Activated naive CD8-positive, alpha-beta T cell treated with anti-CD3 and anti-CD28 coated beads, Interleukin-2, amount 50 U/mL, for 24 hours (primary cell): ENCODE data around the gene CFAP92.
A peak's percentile ranks its signal among the peaks of the same experiment; 100 is the strongest.

ENCODE experiments used
- ATAC-seq: fragments of 150-1000 bp; cut with Tn5 transposase; one replicate; pipeline ENCODE4 v1.10.0; 2021
- DNase-seq: peaks from one replicate; pipeline ENCODE4 v3.0.0; 2021
- H3K27ac Mint-ChIP-seq: one replicate; pipeline ENCODE4 v1.8.0; 2021; ENCODE audit warnings: mild to moderate bottlenecking, mixed read lengths
- H3K27me3 Mint-ChIP-seq: one replicate; pipeline ENCODE4 v1.8.0; 2021; ENCODE audit warnings: mixed read lengths
- H3K36me3 Mint-ChIP-seq: one replicate; pipeline ENCODE4 v1.8.0; 2021; ENCODE audit warnings: low read depth, mixed read lengths
- H3K4me1 Mint-ChIP-seq: one replicate; pipeline ENCODE4 v1.8.0; 2021; ENCODE audit warnings: mixed read lengths
- H3K4me3 Mint-ChIP-seq: one replicate; pipeline ENCODE4 v1.8.0; 2021; ENCODE audit warnings: mild to moderate bottlenecking, moderate library complexity, mixed read lengths
- H3K9me3 Mint-ChIP-seq: one replicate; pipeline ENCODE4 v1.8.0; 2021; ENCODE audit warnings: mixed read lengths

Gene CFAP92

DNA sequence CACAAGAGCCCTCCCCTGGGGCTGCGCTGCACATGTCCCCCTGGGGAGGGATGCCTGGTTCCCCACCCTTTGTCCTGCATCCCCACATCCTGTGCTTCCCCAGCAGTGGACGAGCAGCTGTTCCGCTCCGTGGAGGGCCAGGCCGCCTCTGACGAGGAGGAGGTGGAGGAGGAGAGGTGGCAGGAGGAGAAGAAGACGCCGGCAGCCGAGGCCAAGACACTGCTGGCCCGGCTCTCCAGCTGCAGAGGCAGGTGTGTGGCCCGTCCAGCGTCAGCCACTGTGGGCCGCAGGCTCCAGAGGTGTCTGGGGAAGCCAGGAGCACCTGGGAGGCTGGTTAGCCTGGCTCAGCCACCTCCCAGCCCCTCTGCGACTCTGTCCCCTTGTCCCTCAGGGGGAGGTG lies 38.8 kb upstream of the CFAP92 start:
- Mint-ChIP-seq H3K9me3 (no peaks in the 10 kb centered on the region), H3K27ac (no peak overlapping the region), H3K36me3 (no peaks in the 10 kb centered on the region), H3K4me3 (no peak overlapping the region), H3K4me1 (peaks cover 12% of the 10 kb centered on the region), H3K27me3 (no peaks in the 10 kb centered on the region)
- ATAC-seq (no peak), DNase-seq (no peak)

DNA sequence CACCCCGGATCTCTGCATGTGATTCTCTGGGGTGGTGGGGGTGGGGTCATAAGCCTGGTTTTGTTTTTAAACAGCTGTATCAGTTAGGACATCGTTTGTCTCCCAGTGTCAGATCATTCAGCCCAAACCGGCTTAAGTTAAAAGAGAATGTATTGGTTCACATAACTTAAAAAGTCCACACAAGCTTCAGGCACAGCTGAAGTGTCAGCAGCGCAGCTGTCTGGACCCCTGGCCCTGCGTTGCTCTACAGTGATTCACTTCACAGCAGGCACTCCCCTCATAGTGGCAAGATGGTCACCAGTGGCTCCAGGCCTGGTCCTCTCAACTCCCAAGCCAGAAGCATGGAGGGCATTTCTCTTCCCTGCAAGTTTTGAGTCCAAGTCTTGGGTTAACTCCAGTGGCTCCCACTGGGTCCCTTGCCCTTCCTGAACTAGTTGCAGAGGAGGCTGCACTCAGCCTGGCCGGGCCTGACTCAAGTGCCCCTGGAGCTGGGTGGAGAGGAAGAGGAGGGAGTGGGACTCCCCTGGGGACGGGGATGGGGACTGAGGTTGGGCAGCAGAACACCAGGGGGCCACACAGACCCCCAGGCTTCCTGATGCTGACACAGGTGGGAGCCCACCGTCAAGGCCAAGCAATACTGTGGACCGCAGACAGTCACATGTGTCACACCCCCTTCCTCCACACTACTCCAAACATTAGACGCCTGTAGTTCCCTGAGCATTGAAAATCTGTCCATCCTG lies 37.8 kb upstream of the CFAP92 start:
- H3K4me1 Mint-ChIP-seq: peaks cover 15% of the 10 kb centered on the region
- DNase-seq: no peak
- no peaks in the 10 kb centered on the region for H3K27me3 Mint-ChIP-seq
- H3K4me3 Mint-ChIP-seq: no peak overlapping the region
- H3K9me3 Mint-ChIP-seq: no peaks in the 10 kb centered on the region
- H3K36me3 Mint-ChIP-seq: no peaks in the 10 kb centered on the region
- H3K27ac Mint-ChIP-seq: no peak overlapping the region
- ATAC-seq: no peak

DNA sequence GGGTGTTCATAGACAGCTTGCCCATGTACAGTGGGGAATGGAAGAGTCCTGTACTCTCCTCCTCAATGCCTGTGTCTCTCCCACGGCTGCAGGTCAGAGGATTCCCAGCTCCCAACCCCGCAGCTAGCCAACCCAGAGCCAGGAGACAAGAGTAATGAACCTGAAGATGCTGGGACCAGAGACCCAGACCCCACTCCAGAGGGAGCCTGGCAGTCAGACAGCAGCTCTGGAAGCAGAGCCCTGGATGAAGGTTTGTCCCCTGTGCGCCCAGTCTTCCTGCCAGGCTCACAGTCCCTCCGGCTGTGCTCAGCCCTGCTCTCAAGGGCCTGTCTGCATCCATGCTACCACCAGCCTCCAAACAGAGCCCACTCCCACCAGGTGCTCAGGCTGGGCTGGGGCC lies 36.7 kb upstream of the CFAP92 start:
- ATAC-seq (no peak), DNase-seq (no peak)
- no peak overlapping the region for H3K4me3 Mint-ChIP-seq
- no peaks in the 10 kb centered on the region for H3K27me3 Mint-ChIP-seq
- no peaks in the 10 kb centered on the region for H3K9me3 Mint-ChIP-seq
- H3K27ac Mint-ChIP-seq: no peak overlapping the region
- H3K4me1 Mint-ChIP-seq: peaks cover 19% of the 10 kb centered on the region
- no peaks in the 10 kb centered on the region for H3K36me3 Mint-ChIP-seq

DNA sequence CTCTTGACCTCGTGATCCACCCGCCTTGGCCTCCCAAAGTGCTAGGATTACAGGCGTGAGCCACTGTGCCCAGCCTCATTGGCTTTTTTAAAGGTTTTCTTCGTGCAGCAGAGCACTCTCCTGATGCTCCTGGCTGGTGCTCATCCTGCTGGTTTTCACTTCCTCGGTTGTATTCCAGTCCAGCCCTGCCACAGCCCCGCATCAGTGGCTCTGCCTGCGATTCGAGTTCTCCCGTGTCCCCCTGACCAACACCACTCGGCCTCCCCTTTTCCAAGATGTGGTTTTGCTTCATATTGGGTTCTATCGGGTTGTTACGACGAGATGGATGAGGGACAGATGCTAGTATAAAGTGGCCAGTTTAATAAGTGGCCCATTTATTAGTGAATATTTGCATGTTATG lies 35.0 kb upstream of the CFAP92 start:
- Mint-ChIP-seq H3K4me1 (peaks cover 17% of the 10 kb centered on the region), H3K27me3 (no peaks in the 10 kb centered on the region), H3K4me3 (no peak overlapping the region), H3K27ac (no peak overlapping the region), H3K9me3 (no peaks in the 10 kb centered on the region), H3K36me3 (no peaks in the 10 kb centered on the region)
- no peak for DNase-seq
- ATAC-seq: no peak

DNA sequence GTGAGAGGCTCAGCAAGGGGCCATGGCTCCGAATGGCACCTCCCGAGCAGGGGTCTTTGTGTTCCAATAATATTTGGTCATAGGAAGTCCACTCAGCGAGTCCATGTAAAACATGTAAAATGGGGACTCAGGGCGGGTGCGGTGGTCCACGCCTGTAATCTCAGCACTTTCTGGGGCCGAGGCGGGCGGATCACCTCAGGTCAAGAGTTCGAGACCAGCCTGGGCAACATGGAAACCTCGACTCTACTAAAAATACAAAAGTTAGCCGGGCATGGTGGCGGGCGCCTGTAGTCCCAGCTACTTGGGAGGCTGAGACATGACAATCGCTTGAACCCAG lies 33.6 kb upstream of the CFAP92 start:
- Mint-ChIP-seq H3K4me3 (peak overlapping the region; percentile 42), H3K27ac (no peak overlapping the region)

DNA sequence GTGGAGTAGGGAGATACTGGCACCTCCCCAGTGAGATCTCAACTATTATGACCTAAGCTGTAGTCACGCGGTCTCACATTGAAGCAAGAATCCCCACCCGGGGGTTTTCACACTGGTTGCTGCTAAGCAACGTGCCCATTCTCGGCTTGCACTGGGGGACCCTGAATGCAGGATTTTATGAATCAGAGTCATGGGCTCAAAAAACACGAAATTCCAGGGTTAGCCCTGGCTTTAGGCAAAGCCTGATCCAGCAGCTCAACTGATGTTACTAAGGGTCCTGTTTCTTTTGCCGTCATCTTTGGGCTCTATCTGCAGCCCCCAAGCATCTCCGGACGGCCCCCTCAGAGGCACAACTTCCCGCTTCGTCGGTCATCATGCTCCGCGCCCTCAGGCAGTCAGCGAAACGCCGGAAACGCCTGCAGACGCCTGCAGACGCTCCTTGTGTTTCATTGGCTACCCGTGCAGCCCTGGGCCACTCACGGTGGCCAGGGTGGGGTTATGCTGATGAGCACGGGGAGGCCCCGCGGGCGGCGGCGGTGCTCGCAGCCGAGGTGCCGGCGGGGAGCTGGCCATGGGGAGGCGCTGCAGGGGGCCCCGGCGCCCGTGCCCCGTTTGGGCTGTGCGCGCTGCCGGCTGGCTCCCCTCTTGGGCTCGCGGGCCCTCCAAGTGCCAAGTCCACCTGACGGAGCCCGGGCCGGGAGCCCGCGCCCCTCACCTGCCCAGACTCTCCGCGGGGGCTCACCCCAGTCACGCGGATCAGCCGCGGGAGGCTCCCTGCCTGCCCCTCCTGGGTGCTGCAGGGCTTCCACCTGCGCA lies 33.1 kb upstream of the CFAP92 start:
- H3K4me1 Mint-ChIP-seq: peaks cover 25% of the 10 kb centered on the region
- H3K27me3 Mint-ChIP-seq: no peaks in the 10 kb centered on the region
- DNase-seq: peak; percentile 93
- no peaks in the 10 kb centered on the region for H3K36me3 Mint-ChIP-seq
- peak; percentile 99 for ATAC-seq
- H3K4me3 Mint-ChIP-seq: peak overlapping the region; percentile 80
- peak overlapping the region; percentile 92 for H3K27ac Mint-ChIP-seq
- no peaks in the 10 kb centered on the region for H3K9me3 Mint-ChIP-seq

More for the DNA sequence above, 33.6 kb upstream of the CFAP92 start:
- no peaks in the 10 kb centered on the region for H3K36me3 Mint-ChIP-seq
- no peak for ATAC-seq
- peaks cover 21% of the 10 kb centered on the region for H3K4me1 Mint-ChIP-seq
- no peak for DNase-seq
- no peaks in the 10 kb centered on the region for H3K9me3 Mint-ChIP-seq
- no peaks in the 10 kb centered on the region for H3K27me3 Mint-ChIP-seq

DNA sequence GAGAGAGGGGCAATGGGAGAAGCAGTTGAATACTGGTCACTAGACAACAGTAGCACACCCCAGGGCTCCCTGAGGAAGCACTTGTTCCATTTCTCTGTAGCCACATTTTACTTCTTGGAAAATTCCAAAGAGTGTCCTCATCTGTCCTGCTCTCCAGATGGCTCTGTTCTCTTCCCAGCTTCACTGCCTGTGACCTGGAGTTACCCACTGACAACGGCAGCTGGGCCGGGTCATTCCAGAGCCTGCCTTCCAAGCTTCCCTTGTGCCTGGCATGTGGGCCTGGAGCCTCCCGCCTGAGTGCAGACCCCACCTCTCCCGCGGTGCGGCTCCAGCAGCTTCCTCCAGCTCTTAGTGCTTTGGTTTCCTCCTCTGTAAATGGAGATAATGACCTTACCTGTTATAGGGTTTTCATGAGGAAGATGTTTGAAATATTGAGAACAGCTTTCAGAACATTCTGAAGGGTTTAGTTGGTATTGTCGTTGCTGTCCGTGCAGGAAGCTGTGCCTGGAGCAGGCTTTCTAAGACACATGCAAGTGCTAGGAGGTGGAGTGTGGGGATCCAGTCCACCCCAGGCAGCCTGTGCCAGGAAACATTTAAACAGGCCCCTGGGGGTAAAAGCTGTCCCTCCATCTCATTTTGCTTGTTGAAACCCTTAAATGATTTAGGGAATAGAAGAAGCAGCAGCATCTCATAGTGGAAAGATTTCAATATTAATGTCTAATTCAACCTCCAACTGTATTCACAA lies 32.0 kb upstream of the CFAP92 start:
- Mint-ChIP-seq H3K9me3 (no peaks in the 10 kb centered on the region), H3K27ac (peak overlapping the region; percentile 92), H3K4me3 (peak overlapping the region; percentile 80), H3K4me1 (peaks cover 25% of the 10 kb centered on the region), H3K36me3 (no peaks in the 10 kb centered on the region), H3K27me3 (no peaks in the 10 kb centered on the region)
- ATAC-seq (no peak), DNase-seq (no peak)

DNA sequence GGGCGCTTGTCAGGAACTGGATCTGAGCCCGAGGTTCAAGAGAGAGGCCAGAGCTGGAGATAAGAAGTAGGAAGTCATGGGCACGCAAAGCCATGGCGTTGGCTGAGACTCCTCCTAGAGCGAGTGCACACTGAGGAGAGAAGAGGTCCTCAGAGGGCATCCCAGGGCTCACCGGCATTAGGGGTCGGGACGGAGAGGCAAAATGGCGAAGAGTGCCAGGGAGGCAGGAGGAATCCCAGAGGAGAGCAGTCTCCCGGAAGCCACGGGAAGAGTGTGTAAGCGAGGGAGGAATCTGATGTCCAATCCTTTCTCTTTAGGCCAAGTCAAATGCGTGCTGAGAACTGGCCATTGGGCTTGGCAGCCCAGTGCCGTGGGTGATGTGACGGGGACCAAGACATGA lies 31.2 kb upstream of the CFAP92 start:
- no peak overlapping the region for H3K4me3 Mint-ChIP-seq
- no peak for DNase-seq
- H3K27ac Mint-ChIP-seq: peak overlapping the region; percentile 23
- H3K27me3 Mint-ChIP-seq: no peaks in the 10 kb centered on the region
- H3K9me3 Mint-ChIP-seq: no peaks in the 10 kb centered on the region
- H3K4me1 Mint-ChIP-seq: peaks cover 25% of the 10 kb centered on the region
- no peak for ATAC-seq
- H3K36me3 Mint-ChIP-seq: no peaks in the 10 kb centered on the region

DNA sequence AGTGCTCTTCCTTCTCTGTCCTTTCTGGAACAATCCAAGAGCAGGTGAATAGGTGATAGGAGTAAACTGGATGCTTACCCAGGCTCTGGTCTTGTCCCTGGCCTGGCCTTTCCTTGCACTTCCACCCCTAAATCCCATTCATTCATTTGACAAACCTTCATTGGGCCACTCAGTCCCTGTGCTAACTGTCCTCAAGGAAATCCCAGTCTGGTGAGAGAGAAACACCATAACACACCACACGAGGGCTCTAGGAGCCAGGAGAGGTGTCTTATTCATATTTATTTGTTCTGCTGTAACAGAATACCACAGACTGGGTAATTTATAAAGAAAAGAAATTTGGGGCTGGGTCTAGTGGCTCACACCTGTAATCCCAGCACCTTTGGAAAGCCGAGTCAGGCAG lies 30.0 kb upstream of the CFAP92 start:
- no peaks in the 10 kb centered on the region for H3K9me3 Mint-ChIP-seq
- no peak overlapping the region for H3K27ac Mint-ChIP-seq
- DNase-seq (no peak), ATAC-seq (no peak)
- H3K27me3 Mint-ChIP-seq: no peaks in the 10 kb centered on the region
- H3K36me3 Mint-ChIP-seq: no peaks in the 10 kb centered on the region
- H3K4me1 Mint-ChIP-seq: peaks cover 25% of the 10 kb centered on the region
- no peak overlapping the region for H3K4me3 Mint-ChIP-seq

DNA sequence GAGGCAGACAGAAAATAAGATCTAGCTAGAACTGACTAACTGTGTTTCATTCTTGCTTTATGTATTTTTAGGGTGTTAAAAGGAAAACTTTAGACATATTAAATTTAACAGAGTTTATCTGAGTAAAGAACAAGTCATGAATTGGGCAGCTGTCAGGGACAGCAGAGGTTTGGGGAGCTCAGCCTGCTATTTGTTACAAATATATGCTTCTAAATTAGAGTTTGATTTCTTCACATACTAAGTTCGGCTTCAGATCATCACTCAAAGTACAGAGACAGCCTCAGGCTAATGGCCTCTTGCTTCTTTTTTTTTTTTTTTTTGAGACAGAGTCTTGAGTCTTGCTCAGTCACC lies 29.1 kb upstream of the CFAP92 start:
- DNase-seq (no peak), ATAC-seq (no peak)
- Mint-ChIP-seq H3K27me3 (no peaks in the 10 kb centered on the region), H3K36me3 (no peaks in the 10 kb centered on the region), H3K9me3 (no peaks in the 10 kb centered on the region), H3K4me1 (peaks cover 25% of the 10 kb centered on the region), H3K27ac (no peak overlapping the region), H3K4me3 (no peak overlapping the region)

DNA sequence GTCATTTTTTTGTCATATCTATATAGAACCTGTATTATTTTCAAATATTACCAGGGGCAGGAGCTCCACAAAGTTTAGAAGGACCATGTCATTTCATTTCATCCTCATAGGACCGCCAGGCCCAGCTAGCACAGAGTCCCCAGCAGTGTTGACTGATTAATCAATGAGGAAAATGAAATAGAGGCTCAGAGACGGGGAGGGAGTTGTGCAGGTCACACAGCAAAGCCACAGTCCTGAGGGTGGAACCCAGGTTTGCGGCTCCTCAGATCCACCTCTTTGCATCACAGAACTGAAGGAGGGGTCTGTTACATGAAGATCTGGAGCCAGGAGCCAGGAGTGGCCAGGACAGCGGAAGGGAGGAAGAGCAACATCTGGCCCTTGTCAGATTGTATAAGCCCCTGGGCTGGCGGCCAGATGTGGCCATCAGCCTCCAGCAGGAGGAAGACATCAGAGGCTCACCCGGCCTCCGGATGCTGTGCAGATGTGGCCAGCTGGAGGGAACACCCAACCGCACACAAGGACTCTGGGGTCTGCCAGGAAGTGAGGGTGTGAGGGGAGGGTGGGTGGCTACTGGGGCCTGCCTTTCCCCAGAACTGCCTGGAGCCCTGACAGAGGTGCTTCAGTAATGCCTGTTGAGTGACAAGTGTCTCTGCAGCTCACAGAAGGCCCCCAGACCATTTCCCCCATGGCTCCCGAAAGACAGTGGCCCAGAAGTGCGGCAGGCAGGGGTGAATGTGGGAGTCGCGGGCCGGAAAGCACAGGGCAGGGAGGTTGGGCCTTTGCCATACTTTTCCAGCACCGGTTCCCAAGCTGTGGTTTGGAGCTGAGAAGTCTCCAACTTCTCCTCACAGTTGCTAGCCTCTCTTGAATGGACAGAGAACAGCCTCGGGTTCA lies 28.5 kb upstream of the CFAP92 start:
- DNase-seq (no peak), ATAC-seq (no peak)
- Mint-ChIP-seq H3K27me3 (no peaks in the 10 kb centered on the region), H3K4me3 (no peak overlapping the region), H3K27ac (no peak overlapping the region), H3K9me3 (no peaks in the 10 kb centered on the region), H3K36me3 (no peaks in the 10 kb centered on the region), H3K4me1 (peaks cover 28% of the 10 kb centered on the region)

DNA sequence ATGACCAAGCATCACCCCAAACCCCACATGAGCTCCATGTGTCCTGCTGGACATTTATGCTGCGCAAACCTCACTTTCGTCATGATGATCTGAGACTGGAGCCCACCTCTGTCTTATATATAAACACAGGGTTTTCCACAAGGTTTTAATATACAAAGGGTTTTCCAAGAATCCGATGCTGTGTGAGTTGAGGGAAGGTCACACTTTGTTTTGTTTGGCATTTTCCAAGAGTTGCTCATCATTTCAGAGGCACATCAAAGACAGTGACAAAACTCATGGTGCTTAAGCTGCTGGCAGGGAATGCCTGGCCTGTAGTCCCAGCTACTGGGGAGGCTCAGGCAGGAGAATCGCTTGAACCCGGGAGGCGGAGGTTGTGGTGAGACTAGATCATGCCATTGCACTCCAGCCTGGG lies 27.3 kb upstream of the CFAP92 start:
- no peak overlapping the region for H3K27ac Mint-ChIP-seq
- no peak overlapping the region for H3K4me3 Mint-ChIP-seq
- no peaks in the 10 kb centered on the region for H3K9me3 Mint-ChIP-seq
- H3K36me3 Mint-ChIP-seq: no peaks in the 10 kb centered on the region
- ATAC-seq (no peak), DNase-seq (no peak)
- peaks cover 31% of the 10 kb centered on the region for H3K4me1 Mint-ChIP-seq
- no peaks in the 10 kb centered on the region for H3K27me3 Mint-ChIP-seq

DNA sequence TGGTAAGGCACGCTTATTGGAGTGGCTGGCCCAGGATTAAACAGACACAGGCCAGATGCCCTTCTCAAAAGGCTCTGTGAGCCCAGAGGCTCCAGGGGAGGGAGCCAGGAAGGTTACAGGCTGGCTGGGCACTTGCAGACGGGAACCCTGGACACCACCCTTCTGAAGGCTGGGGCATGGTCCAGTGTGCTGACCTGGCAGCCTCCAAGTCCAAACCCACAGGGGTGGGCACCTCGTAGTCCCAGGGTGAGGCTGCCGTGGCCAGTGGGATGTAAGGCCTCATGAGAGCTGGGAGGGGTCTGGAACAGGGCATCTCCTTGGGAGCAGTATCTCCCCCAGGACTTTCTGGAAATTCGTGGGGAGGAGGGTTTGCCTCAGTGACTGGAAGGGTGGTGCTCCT lies 26.8 kb upstream of the CFAP92 start:
- no peak overlapping the region for H3K27ac Mint-ChIP-seq
- H3K4me1 Mint-ChIP-seq: peaks cover 32% of the 10 kb centered on the region
- no peaks in the 10 kb centered on the region for H3K27me3 Mint-ChIP-seq
- H3K36me3 Mint-ChIP-seq: no peaks in the 10 kb centered on the region
- DNase-seq (no peak), ATAC-seq (no peak)
- H3K4me3 Mint-ChIP-seq: no peak overlapping the region
- no peaks in the 10 kb centered on the region for H3K9me3 Mint-ChIP-seq

DNA sequence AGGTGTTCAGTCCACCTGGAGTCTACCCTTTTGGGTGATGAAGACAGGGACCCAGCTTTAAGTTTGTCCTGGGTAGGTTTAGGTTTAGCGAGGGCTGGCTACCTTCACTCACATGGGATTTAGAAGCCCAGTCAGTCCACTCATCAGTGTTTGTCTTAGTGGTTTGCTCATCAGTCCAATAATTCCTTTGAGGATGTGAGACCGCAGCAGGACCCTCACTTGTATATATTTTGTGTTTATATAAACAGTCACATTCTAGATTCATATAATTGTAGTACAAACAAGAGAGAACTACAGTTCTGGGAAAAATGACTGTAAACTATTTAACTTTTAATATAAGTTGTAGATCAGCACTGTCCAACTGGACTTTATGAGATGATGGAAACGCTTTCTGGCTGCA lies 25.4 kb upstream of the CFAP92 start:
- Mint-ChIP-seq H3K4me3 (no peak overlapping the region), H3K27me3 (no peaks in the 10 kb centered on the region), H3K4me1 (peaks cover 37% of the 10 kb centered on the region), H3K36me3 (no peaks in the 10 kb centered on the region), H3K27ac (no peak overlapping the region), H3K9me3 (no peaks in the 10 kb centered on the region)
- no peak for DNase-seq
- no peak for ATAC-seq
